NCI-H774 (cell line): ENCODE measurements around the gene TNFSF15.
"Not testable (repeated sequence)": the region's sequence is repeated elsewhere in the genome, so short reads cannot be mapped to it uniquely, and the experiment has no call there.

Experiments used
- DNase-seq: peaks from one replicate; lab custom pipeline; 2025; lab: John Stamatoyannopoulos, UW

TNFSF15 gene

DNA sequence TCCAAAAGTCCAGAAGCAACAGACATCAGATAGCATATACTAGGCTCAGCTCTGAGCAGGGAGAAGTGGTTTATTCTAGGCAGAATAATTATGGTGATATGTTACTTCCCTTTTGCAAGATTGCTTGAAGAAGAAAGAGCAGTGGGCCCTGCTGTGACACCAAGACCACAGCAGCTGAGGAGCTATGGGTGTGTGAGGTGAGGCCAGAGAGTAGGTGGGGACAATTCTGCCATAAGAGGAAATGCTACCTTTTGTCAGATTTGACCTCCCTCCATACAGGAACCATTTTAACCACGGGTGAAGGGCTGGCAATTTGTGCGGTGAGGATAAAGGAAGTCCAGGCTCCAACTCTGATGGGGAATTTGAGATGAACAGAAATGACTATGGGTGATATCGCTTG is 51.3 kb downstream of the TNFSF15 start:
- no peak for DNase-seq

DNA sequence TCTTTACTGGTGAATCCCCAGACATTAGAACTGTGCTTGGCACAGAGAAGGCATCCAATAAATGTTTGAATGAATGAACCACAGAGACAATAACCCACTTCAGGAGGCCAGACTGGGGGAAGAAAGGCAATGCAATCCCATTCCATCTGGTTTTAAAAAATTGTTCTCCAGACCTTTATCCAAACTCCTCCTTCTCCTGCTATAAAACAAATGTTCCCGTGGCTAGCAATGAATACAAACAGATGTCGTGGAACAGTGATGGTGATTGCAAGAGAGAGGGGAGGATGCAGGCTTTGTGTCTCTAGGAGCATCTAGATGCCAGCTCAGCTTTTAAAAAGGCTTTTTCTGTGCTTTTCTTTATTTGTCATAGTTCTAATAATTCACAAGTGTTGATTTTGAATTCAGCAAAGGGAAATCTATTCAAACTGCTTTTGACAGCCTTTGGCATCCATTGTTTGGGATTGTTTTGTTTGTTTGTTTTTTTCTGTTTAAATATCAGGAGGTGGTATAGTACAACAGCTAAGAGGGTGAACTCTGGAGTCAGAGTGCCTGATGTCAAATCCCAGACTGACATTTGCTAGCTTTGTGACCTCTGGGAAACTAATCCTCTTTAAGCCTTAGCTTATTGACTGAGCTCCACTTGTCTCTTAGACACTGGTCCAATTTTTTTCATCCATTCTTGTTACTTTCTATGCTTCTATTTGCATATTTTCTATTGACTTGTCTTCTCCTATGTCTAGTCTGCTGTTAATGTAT is 59.1 kb downstream of the TNFSF15 start:
- DNase-seq, result no peak

DNA sequence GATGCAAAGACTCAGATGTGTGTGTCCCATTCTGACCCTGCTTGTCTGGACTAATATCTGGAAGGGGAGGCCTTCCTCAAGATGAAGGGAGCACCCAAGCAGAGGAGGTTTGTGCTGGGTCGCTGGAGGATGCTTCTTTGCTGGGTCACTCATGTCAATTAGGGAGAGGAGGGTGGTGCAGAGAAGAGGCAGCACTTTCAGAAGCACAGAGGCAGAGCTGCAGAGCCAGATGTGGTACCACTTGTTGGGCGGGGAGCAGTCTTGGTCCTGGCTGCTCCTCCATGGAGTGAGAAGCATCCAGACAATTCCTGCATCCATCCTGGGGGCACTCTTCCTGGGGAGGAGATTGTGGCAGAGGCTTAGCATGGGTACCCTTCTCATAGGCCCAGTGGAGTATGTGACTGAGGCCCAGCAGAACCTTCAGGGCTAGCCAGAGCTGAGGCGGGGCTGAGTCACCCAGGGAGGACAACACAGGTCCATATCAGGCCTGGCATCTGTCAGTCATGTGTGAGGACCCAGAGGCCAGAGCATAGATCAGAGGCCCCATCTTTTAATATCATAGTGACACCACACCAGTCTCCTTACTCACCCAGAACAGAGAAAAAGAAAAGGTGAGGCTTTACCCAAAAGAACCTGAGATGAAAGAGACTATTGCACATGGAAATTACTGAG is 59.8 kb downstream of the TNFSF15 start:
- DNase-seq, result no peak

DNA sequence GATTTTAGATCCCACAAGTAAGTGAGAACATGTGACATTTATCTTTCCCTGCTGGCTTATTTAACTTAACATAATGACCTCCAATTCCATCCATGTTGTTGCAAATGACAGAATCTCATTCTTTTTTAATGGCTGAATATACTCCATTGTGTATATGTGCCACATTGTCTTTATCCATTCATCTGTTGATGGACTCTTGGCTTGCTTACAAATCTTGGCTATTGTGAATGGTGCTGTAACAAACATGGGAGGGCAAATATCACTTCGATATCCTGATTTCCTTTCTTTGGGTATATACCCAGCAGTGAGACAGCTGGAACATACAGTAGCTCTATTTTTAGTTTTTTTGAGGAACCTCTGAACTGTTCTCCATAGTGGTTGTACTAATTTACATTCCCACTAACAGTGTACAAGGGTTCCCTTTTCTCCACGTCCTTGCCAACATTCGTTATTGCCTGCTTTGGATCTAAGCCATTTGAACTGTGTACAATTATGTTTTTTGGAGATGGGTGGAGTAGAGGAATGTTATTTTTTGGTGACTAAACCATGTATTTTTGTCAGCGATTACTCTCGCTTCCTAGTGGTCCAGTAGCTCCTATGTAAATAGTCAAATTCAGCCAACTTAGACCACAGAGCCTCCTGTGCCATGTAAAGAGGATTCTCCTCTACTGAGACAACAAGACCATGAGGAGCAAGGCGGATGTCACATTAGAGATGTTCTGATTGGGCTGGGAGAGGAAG is 60.6 kb downstream of the TNFSF15 start:
- DNase-seq, result no peak

DNA sequence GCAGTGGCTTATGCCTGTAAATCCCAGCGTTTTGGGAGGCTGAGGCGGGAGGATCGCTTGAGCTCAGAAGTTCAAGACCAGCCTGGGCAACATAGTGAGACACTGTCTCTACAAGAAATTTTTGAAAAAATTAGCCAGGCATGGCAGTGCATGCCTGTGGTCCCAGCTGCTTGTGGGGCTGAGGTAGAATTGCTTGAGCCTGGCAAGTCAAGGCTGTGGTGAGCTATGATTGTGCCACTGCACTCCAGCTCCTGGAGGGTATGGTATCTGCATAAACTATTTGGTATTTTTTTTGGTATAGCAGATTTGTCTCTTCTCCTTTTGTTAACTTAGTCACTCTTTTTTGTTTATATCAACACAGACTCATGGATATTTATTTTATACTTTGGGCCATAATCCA is 62.4 kb downstream of the TNFSF15 start:
- no peak for DNase-seq

DNA sequence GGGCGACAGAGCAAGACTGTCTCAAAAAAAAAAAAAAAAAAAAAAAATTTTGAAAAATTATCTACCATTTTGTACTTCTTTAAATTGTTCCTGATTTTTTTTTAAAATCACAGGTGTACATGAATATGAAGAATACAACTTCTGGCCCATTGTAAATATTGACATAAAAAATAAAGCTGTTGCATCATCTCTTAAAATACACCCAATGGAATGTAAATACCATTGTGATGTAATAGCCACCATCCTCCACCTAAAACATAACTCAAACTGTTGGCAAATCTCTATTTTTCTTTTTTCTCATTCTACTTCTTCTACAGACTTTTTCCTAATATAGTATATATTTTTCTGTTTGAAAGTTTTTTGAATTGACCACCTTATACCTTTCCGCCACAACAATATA is 62.9 kb downstream of the TNFSF15 start:
- DNase-seq, result no peak

DNA sequence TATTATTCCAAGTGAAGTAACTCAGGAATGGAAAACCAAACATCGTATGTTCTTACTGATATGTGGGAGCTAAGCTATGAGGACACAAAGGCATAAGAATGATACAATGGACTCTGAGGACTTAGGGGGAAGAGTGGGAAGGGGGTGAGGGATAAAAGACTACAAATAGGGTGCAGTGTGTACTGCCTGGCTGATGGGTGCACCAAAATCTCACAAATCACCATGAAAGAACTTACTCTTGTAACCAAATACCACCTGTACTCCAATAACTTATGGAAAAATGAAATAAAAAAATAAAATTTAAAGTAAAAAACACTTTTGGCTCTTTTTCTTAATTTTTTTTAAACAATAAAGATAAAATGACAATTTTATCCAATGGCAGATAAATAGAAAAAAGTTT is 64.3 kb downstream of the TNFSF15 start:
- not testable (repeated sequence) for DNase-seq

DNA sequence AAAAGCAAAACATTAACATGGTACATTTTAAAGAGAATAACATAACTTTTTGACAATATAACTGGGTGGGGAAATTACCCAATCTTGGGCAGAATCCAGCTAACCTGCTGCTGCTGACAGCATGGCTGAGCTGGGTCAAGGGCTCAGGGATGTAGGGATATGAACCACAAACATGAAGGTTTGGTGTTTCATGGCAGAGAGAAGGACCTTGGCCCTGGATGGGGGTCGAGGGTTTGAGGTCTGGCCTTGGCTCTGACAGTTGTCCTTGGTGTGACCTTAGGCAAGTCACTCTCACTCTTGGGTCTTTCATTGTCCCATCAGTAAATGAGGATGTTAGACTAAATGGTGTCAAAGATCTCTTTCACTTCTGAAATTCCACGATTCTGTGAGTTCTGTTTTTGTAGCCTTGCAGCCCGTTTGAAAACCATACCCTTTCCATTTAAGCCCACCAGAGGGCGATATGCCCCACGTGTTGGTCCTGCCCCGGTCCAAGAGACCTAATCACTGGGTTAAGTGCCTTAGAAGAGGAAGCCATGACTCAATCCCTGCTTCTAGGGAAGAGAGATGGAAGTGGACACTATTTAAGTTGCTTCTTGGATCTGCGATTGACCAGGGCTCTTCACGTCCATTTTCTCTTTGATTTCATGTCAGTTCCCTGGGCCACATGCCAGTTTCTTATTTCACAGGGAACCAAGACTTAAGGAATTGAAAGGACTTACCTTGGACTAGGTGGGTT is 67.1 kb downstream of the TNFSF15 start:
- peak; percentile 42 for DNase-seq

DNA sequence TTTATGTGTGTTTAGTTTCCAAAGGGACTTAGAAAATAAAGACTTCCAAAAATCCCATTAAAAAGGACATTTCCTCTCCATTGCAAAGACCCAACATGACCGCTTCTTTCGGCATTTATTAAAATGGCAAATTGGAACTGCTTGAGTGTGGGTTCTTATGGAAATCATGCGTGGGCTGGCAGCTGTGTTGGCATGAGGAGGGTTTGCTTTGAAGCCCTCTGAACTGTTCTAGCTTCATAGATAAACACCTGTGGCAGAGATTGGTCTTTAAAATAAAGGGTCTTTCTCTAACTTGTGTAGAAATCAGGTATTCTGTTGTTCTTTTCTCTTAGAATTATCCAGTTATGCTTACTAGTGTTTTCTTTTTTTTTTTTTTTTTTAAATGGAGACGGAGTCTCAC is 68.0 kb downstream of the TNFSF15 start:
- DNase-seq, result no peak

DNA sequence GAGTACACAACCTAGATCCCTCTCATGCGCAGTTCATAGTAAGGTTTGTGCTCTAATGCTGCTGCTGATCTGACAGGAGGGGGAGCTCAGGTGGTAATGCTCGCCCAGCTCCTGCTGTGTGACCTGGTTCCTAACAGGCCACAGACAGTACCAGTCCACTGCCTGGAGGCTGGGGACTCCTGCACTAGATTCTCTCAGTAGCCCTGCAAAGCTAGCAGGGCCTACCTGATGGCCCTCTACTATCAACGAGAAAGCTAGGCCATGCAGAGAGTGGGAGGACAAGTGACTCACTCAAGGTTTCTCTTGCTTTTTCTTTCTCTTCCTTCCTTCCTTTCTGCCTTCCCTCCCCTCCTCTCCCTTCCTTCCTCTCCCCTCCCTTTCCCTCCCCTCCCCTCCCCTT is 68.7 kb downstream of the TNFSF15 start:
- DNase-seq, result no peak

DNA sequence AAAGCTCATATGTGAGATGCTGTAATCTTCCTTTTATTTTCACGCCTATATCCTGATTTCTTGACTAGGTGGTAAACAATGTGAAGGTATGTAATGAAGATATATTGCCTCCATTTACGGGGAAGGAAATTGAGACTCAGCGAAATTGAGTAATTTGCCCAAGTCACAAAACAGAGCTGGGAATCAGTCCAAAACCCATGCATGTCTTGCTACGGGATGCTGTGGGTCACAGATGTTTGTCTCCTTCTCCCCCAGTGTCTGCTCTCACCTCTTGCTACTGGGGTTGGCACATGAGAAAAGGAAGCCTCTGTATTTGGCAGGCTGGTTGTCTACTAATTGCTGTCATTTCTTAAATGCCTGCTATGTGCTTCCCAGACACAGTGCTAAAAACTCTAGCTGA is 70.1 kb downstream of the TNFSF15 start:
- DNase-seq, result no peak

DNA sequence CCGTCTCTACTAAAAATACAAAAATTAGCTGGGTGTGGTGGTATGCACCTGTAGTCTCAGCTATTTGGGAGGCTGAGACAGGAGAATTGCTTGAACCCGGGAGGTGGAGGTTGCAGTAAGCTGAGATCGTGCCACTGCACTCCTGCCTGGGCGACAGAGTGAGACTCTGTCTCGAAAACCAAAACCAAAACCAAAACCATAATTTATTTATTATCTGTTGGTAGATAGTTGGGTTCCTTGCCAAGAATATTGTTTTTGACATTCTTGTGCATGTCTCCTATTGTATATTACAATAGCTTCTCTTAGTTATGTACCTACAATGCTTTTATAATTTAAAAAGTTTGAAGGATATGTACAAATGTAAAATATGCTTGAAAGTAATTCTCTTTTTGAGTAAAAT is 70.7 kb downstream of the TNFSF15 start:
- DNase-seq, result not testable (repeated sequence)
